Spleen (tissue), 7 donors: ENCODE results near the gene LDB2.

ENCODE experiments used
- POLR2AphosphoS5 ChIP-seq, 3 donors: sonication (generic); formaldehyde crosslinking; IDR thresholded peaks; one replicate each; pipeline ENCODE4 v1.5.1; 2017; ENCODE audit warnings: antibody characterized with exemption in 3 of 3
- TF ChIP-seq, protein P1 (sequence below), 11 experiments: fragments of 200-600 bp in 7 of 11; fragments of 450-650 bp in 4 of 11; sonication (generic) in 4 of 11; IDR thresholded peaks in 8 of 11; conservative IDR thresholded peaks in 3 of 11; 1 replicate in 7 of 11; 2 replicates in 4 of 11; pipeline versions ENCODE4 v1.4.0 to v1.8.0; 2016 to 2021; ENCODE audit warnings: antibody characterized with exemption in 11 of 11, inconsistent platforms in 4 of 11, mild to moderate bottlenecking in 1 of 11
- donor health status: DM: no; HTN: no; CAD: no; lungs with moderate emphysema.
- donor health status: DM: no; HTN: no; CAD: no.
- donor health status: DM: no; HTN: no; CAD: no.

GRCh38 chr4:16875487-16875886, 23.0 kb downstream of the LDB2 start:
- TF ChIP-seq, protein P1, sequence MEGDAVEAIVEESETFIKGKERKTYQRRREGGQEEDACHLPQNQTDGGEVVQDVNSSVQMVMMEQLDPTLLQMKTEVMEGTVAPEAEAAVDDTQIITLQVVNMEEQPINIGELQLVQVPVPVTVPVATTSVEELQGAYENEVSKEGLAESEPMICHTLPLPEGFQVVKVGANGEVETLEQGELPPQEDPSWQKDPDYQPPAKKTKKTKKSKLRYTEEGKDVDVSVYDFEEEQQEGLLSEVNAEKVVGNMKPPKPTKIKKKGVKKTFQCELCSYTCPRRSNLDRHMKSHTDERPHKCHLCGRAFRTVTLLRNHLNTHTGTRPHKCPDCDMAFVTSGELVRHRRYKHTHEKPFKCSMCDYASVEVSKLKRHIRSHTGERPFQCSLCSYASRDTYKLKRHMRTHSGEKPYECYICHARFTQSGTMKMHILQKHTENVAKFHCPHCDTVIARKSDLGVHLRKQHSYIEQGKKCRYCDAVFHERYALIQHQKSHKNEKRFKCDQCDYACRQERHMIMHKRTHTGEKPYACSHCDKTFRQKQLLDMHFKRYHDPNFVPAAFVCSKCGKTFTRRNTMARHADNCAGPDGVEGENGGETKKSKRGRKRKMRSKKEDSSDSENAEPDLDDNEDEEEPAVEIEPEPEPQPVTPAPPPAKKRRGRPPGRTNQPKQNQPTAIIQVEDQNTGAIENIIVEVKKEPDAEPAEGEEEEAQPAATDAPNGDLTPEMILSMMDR (IDR thresholded peaks at IDR 0.05 in 8 of 11, conservative IDR thresholded peaks at IDR 0.05 in 3 of 11): no peak
- TF ChIP-seq POLR2AphosphoS5 (IDR thresholded peaks at IDR 0.05): no peak
